Stimulated activated naive CD4-positive, alpha-beta T cell treated with Interleukin-2 at 50 U/mL for 16 hours (primary cell): Measurements from ENCODE around the gene RDX.
"Not testable (repeated sequence)": the region's sequence is repeated elsewhere in the genome, so short reads cannot be mapped to it uniquely, and the experiment has no call there.

Experiments
- DNase-seq: peaks from one replicate; lab custom pipeline; 2025; lab: John Stamatoyannopoulos, UW

RDX gene

GRCh38 chr11:110200241-110200640, 96.2 kb downstream of the RDX start:
- no peak for DNase-seq

GRCh38 chr11:110199184-110199981, 97.0 kb downstream of the RDX start:
- no peak for DNase-seq

GRCh38 chr11:110198031-110198729, 98.2 kb downstream of the RDX start:
- DNase-seq = no peak

GRCh38 chr11:110196884-110197420, 99.5 kb downstream of the RDX start:
- DNase-seq = no peak

GRCh38 chr11:110196241-110196754, 100.1 kb downstream of the RDX start:
- no peak for DNase-seq

- not testable (repeated sequence) for DNase-seq
These were observed 102.1 kb downstream of the RDX start for GRCh38 chr11:110194211-110194766.

- DNase-seq = not testable (repeated sequence)
These were observed 103.7 kb downstream of the RDX start for GRCh38 chr11:110192604-110193282.

- no peak for DNase-seq
These were observed 105.5 kb downstream of the RDX start for GRCh38 chr11:110190885-110191284.

GRCh38 chr11:110187731-110188130, 108.7 kb downstream of the RDX start:
- no peak for DNase-seq

GRCh38 chr11:110186867-110187266, 109.5 kb downstream of the RDX start:
- DNase-seq = no peak

- no peak for DNase-seq
These were observed 110.0 kb downstream of the RDX start for GRCh38 chr11:110186456-110186855.

GRCh38 chr11:110185599-110185998, 110.8 kb downstream of the RDX start:
- no peak for DNase-seq

GRCh38 chr11:110185121-110185591, 111.3 kb downstream of the RDX start:
- DNase-seq = no peak

GRCh38 chr11:110184456-110184855, 112.0 kb downstream of the RDX start:
- DNase-seq = no peak

GRCh38 chr11:110182886-110183285, 113.5 kb downstream of the RDX start:
- DNase-seq = no peak

GRCh38 chr11:110179064-110179463, 117.3 kb downstream of the RDX start:
- no peak for DNase-seq

- DNase-seq = no peak
These were observed 119.3 kb downstream of the RDX start for GRCh38 chr11:110177086-110177456.

GRCh38 chr11:110176366-110177085, 119.9 kb downstream of the RDX start:
- no peak for DNase-seq

- DNase-seq = no peak
These were observed 121.6 kb downstream of the RDX start for GRCh38 chr11:110174645-110175310.

GRCh38 chr11:110173811-110174644, 122.4 kb downstream of the RDX start:
- peak; percentile 43 for DNase-seq
